Activated CD4-positive, alpha-beta T cell treated with anti-CD3 and anti-CD28 coated beads, Interleukin-2, amount 10 ng/mL, durations not matched to agents 7 days and 5 days (primary cell): ENCODE data around the gene TRIML1. TPM values are rescaled to one million over a fixed set of nuclear protein-coding genes. Genes with fewer than 3 reads are reported as not detected.

Experiments
- CTCF ChIA-PET: fragments of 350-600 bp; sonication (Branson Sonifier 250); formaldehyde crosslinking; loops from one replicate; lab custom pipeline; 2021; ENCODE audit warnings: antibody characterized with exemption; lab: Charles Lee
- POLR2A ChIA-PET: fragments of 350-600 bp; sonication (Branson Sonifier 250); formaldehyde crosslinking; loops from one replicate; lab custom pipeline; 2021; ENCODE audit warnings: antibody characterized with exemption; lab: Charles Lee
- DNase-seq: peaks from one replicate; pipeline ENCODE4 v3.0.0-alpha.2; 2020
- H3K27ac Mint-ChIP-seq: one replicate; pipeline ENCODE4 v1.8.0; 2021; ENCODE audit warnings: mild to moderate bottlenecking, moderate library complexity, mixed read lengths
- H3K27me3 Mint-ChIP-seq: one replicate; pipeline ENCODE4 v1.8.0; 2021; ENCODE audit warnings: mixed read lengths
- H3K36me3 Mint-ChIP-seq: one replicate; pipeline ENCODE4 v1.8.0; 2021; ENCODE audit warnings: low read depth, mixed read lengths
- H3K4me1 Mint-ChIP-seq: one replicate; pipeline ENCODE4 v1.8.0; 2021; ENCODE audit warnings: mixed read lengths
- H3K4me3 Mint-ChIP-seq: one replicate; pipeline ENCODE4 v1.8.0; 2021; ENCODE audit warnings: mild to moderate bottlenecking, moderate library complexity, mixed read lengths
- H3K9me3 Mint-ChIP-seq: one replicate; pipeline ENCODE4 v1.8.0; 2021; ENCODE audit warnings: mixed read lengths
- total RNA-seq, 2 experiments: library from RNA; stranded (reverse); gene quantifications; one replicate each; pipeline ENCODE4 v1.2.3, GENCODE V29; 2021

TRIML1 gene
- total RNA-seq, 2 experiments from 2014 or later, result not detected

GRCh38 chr4:188160406-188160805 lies 21.2 kb downstream of the TRIML1 start:
- Mint-ChIP-seq H3K4me1 (no peaks in the 10 kb centered on the region), H3K27me3 (no peaks in the 10 kb centered on the region), H3K36me3 (no peaks in the 10 kb centered on the region), H3K9me3 (peaks cover 13% of the 10 kb centered on the region), H3K27ac (no peak overlapping the region), H3K4me3 (no peak overlapping the region)
- DNase-seq, result no peak
- CTCF ChIA-PET, result no interaction called here
- POLR2A ChIA-PET, result no interaction called here

GRCh38 chr4:188161167-188161566 lies 21.9 kb downstream of the TRIML1 start:
- CTCF ChIA-PET, result no interaction called here
- POLR2A ChIA-PET, result no interaction called here
- Mint-ChIP-seq H3K4me1 (no peaks in the 10 kb centered on the region), H3K27ac (no peak overlapping the region), H3K4me3 (no peak overlapping the region), H3K36me3 (no peaks in the 10 kb centered on the region), H3K27me3 (no peaks in the 10 kb centered on the region), H3K9me3 (peaks cover 13% of the 10 kb centered on the region)
- no peak for DNase-seq

GRCh38 chr4:188162698-188163097 lies 23.5 kb downstream of the TRIML1 start:
- no peak overlapping the region for H3K4me3 Mint-ChIP-seq

GRCh38 chr4:188168726-188169373 lies 29.6 kb downstream of the TRIML1 start:
- Mint-ChIP-seq H3K9me3 (peaks cover 12% of the 10 kb centered on the region), H3K4me3 (no peak overlapping the region), H3K36me3 (no peaks in the 10 kb centered on the region), H3K27ac (no peak overlapping the region), H3K4me1 (no peaks in the 10 kb centered on the region), H3K27me3 (no peaks in the 10 kb centered on the region)
- ChIA-PET CTCF (no interaction called here), POLR2A (no interaction called here)
- DNase-seq, result no peak

More at GRCh38 chr4:188162698-188163097, 23.5 kb downstream of the TRIML1 start:
- Mint-ChIP-seq H3K27ac (no peak overlapping the region), H3K4me1 (no peaks in the 10 kb centered on the region), H3K27me3 (no peaks in the 10 kb centered on the region), H3K36me3 (no peaks in the 10 kb centered on the region), H3K9me3 (peaks cover 11% of the 10 kb centered on the region)
- no peak for DNase-seq
- ChIA-PET CTCF (no interaction called here), POLR2A (no interaction called here)

- Mint-ChIP-seq H3K36me3 (no peaks in the 10 kb centered on the region), H3K27me3 (no peaks in the 10 kb centered on the region), H3K9me3 (peaks cover 17% of the 10 kb centered on the region), H3K27ac (no peak overlapping the region), H3K4me3 (no peak overlapping the region), H3K4me1 (no peaks in the 10 kb centered on the region)
- ChIA-PET POLR2A (no interaction called here), CTCF (no interaction called here)
- no peak for DNase-seq
Measured at GRCh38 chr4:188171551-188171950, 32.3 kb downstream of the TRIML1 start.

- ChIA-PET CTCF (no interaction called here), POLR2A (no interaction called here)
- Mint-ChIP-seq H3K27me3 (no peaks in the 10 kb centered on the region), H3K4me3 (no peak overlapping the region), H3K36me3 (no peaks in the 10 kb centered on the region), H3K27ac (no peak overlapping the region), H3K9me3 (peaks cover 11% of the 10 kb centered on the region), H3K4me1 (no peaks in the 10 kb centered on the region)
- no peak for DNase-seq
Measured at GRCh38 chr4:188175288-188175687, 36.0 kb downstream of the TRIML1 start.

GRCh38 chr4:188177997-188178675 lies 38.9 kb downstream of the TRIML1 start:
- POLR2A ChIA-PET, result no interaction called here
- Mint-ChIP-seq H3K27me3 (no peaks in the 10 kb centered on the region), H3K36me3 (no peaks in the 10 kb centered on the region), H3K4me3 (no peak overlapping the region), H3K27ac (no peak overlapping the region), H3K9me3 (peaks cover 14% of the 10 kb centered on the region), H3K4me1 (no peaks in the 10 kb centered on the region)
- no peak for DNase-seq
- CTCF ChIA-PET, result no interaction called here

- Mint-ChIP-seq H3K9me3 (peaks cover 14% of the 10 kb centered on the region), H3K4me3 (no peak overlapping the region), H3K4me1 (no peaks in the 10 kb centered on the region), H3K27me3 (no peaks in the 10 kb centered on the region), H3K27ac (no peak overlapping the region), H3K36me3 (no peaks in the 10 kb centered on the region)
- ChIA-PET CTCF (no interaction called here), POLR2A (no interaction called here)
- no peak for DNase-seq
Measured at GRCh38 chr4:188178806-188179205, 39.6 kb downstream of the TRIML1 start.

- POLR2A ChIA-PET, result no interaction called here
- peaks cover 2% of the 10 kb centered on the region for H3K9me3 Mint-ChIP-seq
- no peaks in the 10 kb centered on the region for H3K4me1 Mint-ChIP-seq
- H3K27ac Mint-ChIP-seq, result no peak overlapping the region
- H3K4me3 Mint-ChIP-seq, result no peak overlapping the region
- CTCF ChIA-PET, result no interaction called here
- no peaks in the 10 kb centered on the region for H3K27me3 Mint-ChIP-seq
- no peak for DNase-seq
- H3K36me3 Mint-ChIP-seq, result no peaks in the 10 kb centered on the region
Measured at GRCh38 chr4:188187106-188187505, 47.9 kb downstream of the TRIML1 start.

- ChIA-PET CTCF (no interaction called here), POLR2A (no interaction called here)
- Mint-ChIP-seq H3K4me1 (no peaks in the 10 kb centered on the region), H3K9me3 (peaks cover 2% of the 10 kb centered on the region), H3K27ac (no peak overlapping the region), H3K27me3 (no peaks in the 10 kb centered on the region), H3K36me3 (no peaks in the 10 kb centered on the region), H3K4me3 (no peak overlapping the region)
- DNase-seq, result no peak
Measured at GRCh38 chr4:188190461-188190860, 51.2 kb downstream of the TRIML1 start.

- Mint-ChIP-seq H3K36me3 (no peaks in the 10 kb centered on the region), H3K27me3 (no peaks in the 10 kb centered on the region), H3K4me1 (no peaks in the 10 kb centered on the region), H3K27ac (no peak overlapping the region), H3K4me3 (no peak overlapping the region), H3K9me3 (peaks cover 8% of the 10 kb centered on the region)
- no peak for DNase-seq
- ChIA-PET CTCF (no interaction called here), POLR2A (no interaction called here)
Measured at GRCh38 chr4:188194421-188194820, 55.2 kb downstream of the TRIML1 start.

- H3K36me3 Mint-ChIP-seq, result no peaks in the 10 kb centered on the region
- peaks cover 12% of the 10 kb centered on the region for H3K9me3 Mint-ChIP-seq
- POLR2A ChIA-PET, result no interaction called here
- no peak for DNase-seq
- no peak overlapping the region for H3K27ac Mint-ChIP-seq
- CTCF ChIA-PET, result no interaction called here
- no peaks in the 10 kb centered on the region for H3K4me1 Mint-ChIP-seq
- no peak overlapping the region for H3K4me3 Mint-ChIP-seq
- H3K27me3 Mint-ChIP-seq, result no peaks in the 10 kb centered on the region
Measured at GRCh38 chr4:188195389-188195985, 56.2 kb downstream of the TRIML1 start.

- no peaks in the 10 kb centered on the region for H3K27me3 Mint-ChIP-seq
- no peak for DNase-seq
- peaks cover 15% of the 10 kb centered on the region for H3K9me3 Mint-ChIP-seq
- no peaks in the 10 kb centered on the region for H3K36me3 Mint-ChIP-seq
- ChIA-PET CTCF (no interaction called here), POLR2A (no interaction called here)
- no peak overlapping the region for H3K27ac Mint-ChIP-seq
- no peaks in the 10 kb centered on the region for H3K4me1 Mint-ChIP-seq
- H3K4me3 Mint-ChIP-seq, result no peak overlapping the region
Measured at GRCh38 chr4:188196134-188196735, 57.0 kb downstream of the TRIML1 start.
